Upper lobe of right lung (tissue), 1 donor: ENCODE results near the gene PRR20G. TPM values are rescaled to one million over a fixed set of nuclear protein-coding genes. Genes with fewer than 3 reads are reported as not detected.

ENCODE experiments used
- ATAC-seq: fragments of 200-7000 bp; cut with Tn5 transposase; one replicate; pipeline ENCODE4 v1.9.1; 2020; ENCODE audit warnings: mild to moderate bottlenecking, moderate library complexity
- DNase-seq: peaks from one replicate; pipeline ENCODE4 v3.0.0-alpha.2; 2020
- H3K27ac ChIP-seq: fragments of 200-600 bp; one replicate; pipeline ENCODE4 v1.8.0; 2022
- H3K27me3 ChIP-seq: fragments of 200-600 bp; one replicate; pipeline ENCODE4 v1.8.0; 2022; ENCODE audit warnings: mild to moderate bottlenecking
- H3K36me3 ChIP-seq: fragments of 200-600 bp; one replicate; pipeline ENCODE4 v1.8.0; 2022
- H3K4me1 ChIP-seq: fragments of 200-600 bp; one replicate; pipeline ENCODE4 v1.8.0; 2022
- H3K4me3 ChIP-seq: fragments of 200-600 bp; one replicate; pipeline ENCODE4 v1.8.0; 2022; ENCODE audit warnings: mild to moderate bottlenecking
- H3K9me3 ChIP-seq: fragments of 200-600 bp; one replicate; pipeline ENCODE4 v1.8.0; 2022
- CTCF ChIP-seq: fragments of 200-600 bp; IDR thresholded peaks from one replicate; pipeline ENCODE4 v1.8.0; 2022; ENCODE audit warnings: antibody characterized with exemption
- intact Hi-C: fragments of 100-400 bp; cut with DNase I; formaldehyde crosslinking; loops from one replicate; pipeline ENCODE4 v1.11.0; 2022
- total RNA-seq: library from RNA; stranded (reverse); fragmentation: NEBNext Ultra II Directional; extraction: Animal tissue kit (Norgen Biotek cat#: 25700); gene quantifications from one replicate; pipeline ENCODE4 v1.2.1, GENCODE V29; 2021
- donor health status: DM: no; HTN: yes; CAD: no; lungs with severe emphysema.

Gene PRR20G
- total RNA-seq, 1 donor from 2014 or later, result not detected

DNA sequence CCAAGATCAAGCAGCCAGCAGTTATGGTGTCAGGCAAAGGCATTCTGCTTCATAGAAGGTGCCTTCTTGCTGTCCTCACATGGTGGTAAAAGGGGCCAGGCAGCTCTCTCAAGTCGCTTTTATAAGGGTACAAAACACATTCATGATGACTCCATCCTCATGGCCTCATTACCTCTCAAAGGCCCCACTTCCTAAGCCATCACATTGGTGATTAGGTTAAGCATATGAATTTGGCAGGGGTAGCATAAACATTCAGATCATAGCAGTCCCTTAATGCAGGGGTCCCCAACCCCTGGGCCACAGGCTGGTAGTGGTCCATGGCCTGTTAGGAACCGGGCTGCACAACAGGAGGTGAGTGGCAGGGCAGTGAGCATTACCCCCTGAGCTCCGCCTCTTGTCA lies 52.1 kb downstream of the PRR20G start:
- Histone ChIP-seq H3K36me3 (no peaks in the 10 kb centered on the region), H3K4me1 (no peaks in the 10 kb centered on the region), H3K4me3 (no peak overlapping the region), H3K27ac (no peak overlapping the region), H3K27me3 (peaks cover 10% of the 10 kb centered on the region), H3K9me3 (no peaks in the 10 kb centered on the region)
- no peak for TF ChIP-seq CTCF
- ATAC-seq (no peak), DNase-seq (no peak)
- intact Hi-C loops, result no loop called here

- no peaks in the 10 kb centered on the region for H3K36me3 ChIP-seq
- intact Hi-C loops, result no loop called here
- no peak overlapping the region for H3K4me3 ChIP-seq
- no peaks in the 10 kb centered on the region for H3K9me3 ChIP-seq
- DNase-seq (no peak), ATAC-seq (no peak)
- H3K27ac ChIP-seq, result no peak overlapping the region
- no peaks in the 10 kb centered on the region for H3K4me1 ChIP-seq
- H3K27me3 ChIP-seq, result peaks cover 3% of the 10 kb centered on the region
- no peak for TF ChIP-seq CTCF
These were observed 53.1 kb downstream of the PRR20G start for GRCh38 chr3:127234778-127235177.

Other genes with a start within 250 kb of the PRR20G start
- not detected for gene PRR23E, start 94.9 kb downstream of the PRR20G start, total RNA-seq